GM23338 (cell line): Measurements from ENCODE around the gene PPP1R3G. TPM values are rescaled to one million over a fixed set of nuclear protein-coding genes. Genes with fewer than 3 reads are reported as not detected.

ENCODE experiments used
- CREB1 ChIP-seq: fragments of 250-450 bp; sonication (Bioruptor Pico); IDR thresholded peaks from 2 replicates; pipeline ENCODE4 v1.5.0; 2020; ENCODE audit warnings: low read depth, mild to moderate bottlenecking, moderate library complexity
- ETS1 ChIP-seq: IDR thresholded peaks from 2 replicates; pipeline ENCODE4 v1.6.1; 2016; ENCODE audit warnings: antibody characterized with exemption
- EZH2 ChIP-seq: fragments of 200-600 bp; sonication (generic); IDR thresholded peaks from one replicate; pipeline ENCODE4 v1.8.0; 2017; ENCODE audit warnings: antibody characterized with exemption, mild to moderate bottlenecking, low read depth; ENCODE audit not compliant: unreplicated experiment
- EZH2phosphoT487 ChIP-seq: fragments of 200-600 bp; sonication (generic); IDR thresholded peaks from one replicate; pipeline ENCODE4 v1.8.1; 2018; ENCODE audit warnings: antibody characterized with exemption; ENCODE audit not compliant: unreplicated experiment
- JUNB ChIP-seq: IDR thresholded peaks from one replicate; pipeline ENCODE4 v1.6.1; 2016; ENCODE audit warnings: antibody characterized with exemption; ENCODE audit not compliant: unreplicated experiment
- NANOG ChIP-seq: IDR thresholded peaks from 2 replicates; pipeline ENCODE4 v1.6.1; 2016; ENCODE audit warnings: antibody characterized with exemption, borderline replicate concordance
- POLR2AphosphoS5 ChIP-seq: IDR thresholded peaks from 2 replicates; pipeline ENCODE4 v1.6.1; 2016; ENCODE audit warnings: antibody characterized with exemption, low read depth
- STAT1 ChIP-seq: IDR thresholded peaks from one replicate; pipeline ENCODE4 v1.6.1; 2016; ENCODE audit warnings: antibody characterized with exemption; ENCODE audit not compliant: unreplicated experiment
- ZNF114 ChIP-seq: fragments of 250-450 bp; sonication (Bioruptor Pico); IDR thresholded peaks from 2 replicates; pipeline ENCODE4 v1.5.0; 2020; ENCODE audit warnings: mild to moderate bottlenecking, moderate library complexity
- ZNF331 ChIP-seq: fragments of 250-450 bp; sonication (Bioruptor Pico); IDR thresholded peaks from 2 replicates; pipeline ENCODE4 v1.5.0; 2020; ENCODE audit warnings: low read depth, mild to moderate bottlenecking, moderate library complexity
- ZNF462 ChIP-seq: fragments of 250-450 bp; sonication (Bioruptor Pico); IDR thresholded peaks from 2 replicates; pipeline ENCODE4 v1.5.0; 2020; ENCODE audit warnings: mild to moderate bottlenecking, moderate library complexity
- polyA plus RNA-seq: library from polyadenylated mRNA; unstranded; fragments of >200 nt; fragmentation: Nextera tagmentation; extraction: Ambion mirVana; gene quantifications from 2 replicates; pipeline ENCODE4 v1.2.1, GENCODE V29; 2016
- total RNA-seq: library from RNA; depleted of rRNA; stranded (reverse); fragments of >200 nt; shearing (Covaris generic); gene quantifications from 2 replicates; pipeline ENCODE4 v1.2.3, GENCODE V29; 2014
- TF ChIP-seq, protein P1 (sequence below), 2 experiments: fragments of 200-600 bp in 1 of 2; sonication (generic) in 1 of 2; conservative IDR thresholded peaks; 2 replicates each; pipeline versions ENCODE4 v1.5.1 to v1.6.1; 2016 to 2017; ENCODE audit warnings: antibody characterized with exemption in 2 of 2, low read depth in 2 of 2, mild to moderate bottlenecking in 2 of 2, moderate library complexity in 1 of 2

PPP1R3G gene
- total and polyA plus RNA-seq, 2 experiments from 2014 or later = 0.13 to 0.24 TPM

- TF ChIP-seq ZNF462 (CRISPR knock-in tag) = no peak
- TF ChIP-seq EZH2 = no peak
- no peak for TF ChIP-seq POLR2AphosphoS5
- TF ChIP-seq, protein P1, sequence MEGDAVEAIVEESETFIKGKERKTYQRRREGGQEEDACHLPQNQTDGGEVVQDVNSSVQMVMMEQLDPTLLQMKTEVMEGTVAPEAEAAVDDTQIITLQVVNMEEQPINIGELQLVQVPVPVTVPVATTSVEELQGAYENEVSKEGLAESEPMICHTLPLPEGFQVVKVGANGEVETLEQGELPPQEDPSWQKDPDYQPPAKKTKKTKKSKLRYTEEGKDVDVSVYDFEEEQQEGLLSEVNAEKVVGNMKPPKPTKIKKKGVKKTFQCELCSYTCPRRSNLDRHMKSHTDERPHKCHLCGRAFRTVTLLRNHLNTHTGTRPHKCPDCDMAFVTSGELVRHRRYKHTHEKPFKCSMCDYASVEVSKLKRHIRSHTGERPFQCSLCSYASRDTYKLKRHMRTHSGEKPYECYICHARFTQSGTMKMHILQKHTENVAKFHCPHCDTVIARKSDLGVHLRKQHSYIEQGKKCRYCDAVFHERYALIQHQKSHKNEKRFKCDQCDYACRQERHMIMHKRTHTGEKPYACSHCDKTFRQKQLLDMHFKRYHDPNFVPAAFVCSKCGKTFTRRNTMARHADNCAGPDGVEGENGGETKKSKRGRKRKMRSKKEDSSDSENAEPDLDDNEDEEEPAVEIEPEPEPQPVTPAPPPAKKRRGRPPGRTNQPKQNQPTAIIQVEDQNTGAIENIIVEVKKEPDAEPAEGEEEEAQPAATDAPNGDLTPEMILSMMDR (conservative IDR thresholded peaks at IDR 0.05; ENCODE audit: low read depth in 2 of 2) = no peak
- TF ChIP-seq ZNF114 (CRISPR knock-in tag) = no peak
- TF ChIP-seq EZH2phosphoT487 = no peak
- no peak for TF ChIP-seq NANOG
- no peak for TF ChIP-seq JUNB
- no peak for TF ChIP-seq ETS1
- TF ChIP-seq STAT1 = no peak
- no peak for TF ChIP-seq CREB1
- TF ChIP-seq ZNF331 (CRISPR knock-in tag) = no peak
Measured at GRCh38 chr6:5102267-5102970, 17.3 kb downstream of the PPP1R3G start (continued).
